Stimulated activated CD8-positive, alpha-beta memory T cell treated with anti-CD3 and anti-CD28 coated beads, Interleukin-12 subunit alpha, Interleukin-12 subunit beta, amount 100 ng/mL, for 1 hour (primary cell): ENCODE results near the gene MVB12B.
A peak's percentile ranks its signal among the peaks of the same experiment; 100 is the strongest.

Experiments used
- DNase-seq: peaks from one replicate; pipeline ENCODE4 v3.0.0-alpha.2; 2020; ENCODE audit warnings: low read depth

Gene MVB12B

GRCh38 chr9:126506361-126507317 is 180.0 kb downstream of the MVB12B start:
- DNase-seq = no peak

GRCh38 chr9:126507318-126508109 is 180.9 kb downstream of the MVB12B start:
- DNase-seq = no peak

- DNase-seq = no peak
These were observed 181.6 kb downstream of the MVB12B start for GRCh38 chr9:126508171-126508591.

- DNase-seq = no peak
These were observed 182.3 kb downstream of the MVB12B start for GRCh38 chr9:126508928-126509327.

- no peak for DNase-seq
These were observed 183.1 kb downstream of the MVB12B start for GRCh38 chr9:126509718-126510117.

GRCh38 chr9:126510564-126510963 is 183.9 kb downstream of the MVB12B start:
- no peak for DNase-seq

- no peak for DNase-seq
These were observed 184.8 kb downstream of the MVB12B start for GRCh38 chr9:126511411-126511810.

- no peak for DNase-seq
These were observed 186.8 kb downstream of the MVB12B start for GRCh38 chr9:126513159-126514036.

GRCh38 chr9:126514037-126514821 is 187.6 kb downstream of the MVB12B start:
- DNase-seq = peak; percentile 25

GRCh38 chr9:126515001-126515872 is 188.6 kb downstream of the MVB12B start:
- DNase-seq = no peak

GRCh38 chr9:126515873-126516505 is 189.4 kb downstream of the MVB12B start:
- no peak for DNase-seq

- no peak for DNase-seq
These were observed 189.9 kb downstream of the MVB12B start for GRCh38 chr9:126516561-126516935.

- no peak for DNase-seq
These were observed 190.6 kb downstream of the MVB12B start for GRCh38 chr9:126516936-126517832.

GRCh38 chr9:126517833-126518356 is 191.3 kb downstream of the MVB12B start:
- no peak for DNase-seq

- no peak for DNase-seq
These were observed 192.1 kb downstream of the MVB12B start for GRCh38 chr9:126518763-126519162.

- DNase-seq = no peak
These were observed 193.2 kb downstream of the MVB12B start for GRCh38 chr9:126519660-126520420.

- no peak for DNase-seq
These were observed 193.8 kb downstream of the MVB12B start for GRCh38 chr9:126520453-126520852.

- DNase-seq = no peak
These were observed 194.5 kb downstream of the MVB12B start for GRCh38 chr9:126521089-126521488.
